AG04450 (cell line): ENCODE measurements around the gene FBXO41. TPM values are rescaled to one million over a fixed set of nuclear protein-coding genes. Genes with fewer than 3 reads are reported as not detected.
A peak's percentile ranks its signal among the peaks of the same experiment; 100 is the strongest.

ENCODE experiments used
- CTCF ChIA-PET: fragments of 300-600, 350-600 bp; formaldehyde crosslinking; extraction: SDS; loops from one replicate; lab custom pipeline; 2022; ENCODE audit warnings: antibody characterized with exemption, inconsistent platforms; lab: Charles Lee
- POLR2A ChIA-PET: fragments of 350-600 bp; formaldehyde crosslinking; extraction: SDS; loops from one replicate; lab custom pipeline; 2021; ENCODE audit warnings: antibody characterized with exemption, inconsistent platforms; lab: Yijun Ruan, JAX
- DNase-seq: peaks from one replicate; pipeline ENCODE4 v3.0.0-alpha.2; 2011; ENCODE audit warnings: low read depth, low spot score
- H3K27ac ChIP-seq: one replicate; pipeline ENCODE4 v1.5.1; 2012; ENCODE audit warnings: low read depth, low read length, control low read depth
- H3K27me3 ChIP-seq: one replicate; pipeline ENCODE4 v1.6.0; 2012; ENCODE audit warnings: low read length; ENCODE audit not compliant: control insufficient read depth, insufficient read depth
- H3K4me3 ChIP-seq: 2 replicates; pipeline ENCODE4 v1.5.1; 2011; ENCODE audit warnings: mild to moderate bottlenecking, low read depth, low read length, control low read depth
- H3K9me3 ChIP-seq: 2 replicates; pipeline ENCODE4 v1.5.1; 2012; ENCODE audit warnings: low read length; ENCODE audit not compliant: control insufficient read depth, insufficient read depth
- CTCF ChIP-seq: IDR thresholded peaks from 2 replicates; pipeline ENCODE4 v1.5.1; 2011; ENCODE audit warnings: low read depth, low read length, control low read depth, inconsistent platforms
- polyA minus RNA-seq: library from RNA; depleted of rRNA, polyadenylated mRNA; stranded (reverse); fragments of >200 nt; gene quantifications from 2 replicates; pipeline ENCODE4 v1.2.3, GENCODE V29; 2011; rRNA and poly(A)+ RNA removed
- polyA plus RNA-seq: library from polyadenylated mRNA; depleted of rRNA; stranded (reverse); fragments of >200 nt; gene quantifications from 2 replicates; pipeline ENCODE4 v1.2.3, GENCODE V29; 2011; rRNA removed

FBXO41 gene
- polyA plus RNA-seq (2.5 and 2.7 TPM in 2 replicates), polyA minus RNA-seq (4.0 and 4.4 TPM in 2 replicates)

- no peak for TF ChIP-seq CTCF
- H3K4me3 ChIP-seq: peak within 1 kb of the TSS; percentile 70
- ChIA-PET CTCF (no interaction called here), POLR2A (no interaction called here)
- H3K27ac ChIP-seq: no peak within 1 kb of the TSS
- no peaks in the 10 kb centered on the region; the same call in 1 of the 2 replicates for H3K9me3 ChIP-seq
- DNase-seq: no peak
- peaks cover 19% of the 10 kb centered on the region for H3K27me3 ChIP-seq
Observed at GRCh38 chr2:73284296-73285158, at the start of gene FBXO41. Gene FBXO41 (minus strand): TSS chr2:73284478. CDS start chr2:73269630, 14,848 bp downstream.

- no peak overlapping the region for H3K4me3 ChIP-seq
- H3K27ac ChIP-seq: no peak overlapping the region
- no peaks in the 10 kb centered on the region for H3K9me3 ChIP-seq
- CTCF ChIA-PET: interaction anchor here (1.2 kb wide), 1 partner anchor 122 kb away, joined by 4 read pairs; no protein-coding TSS in a partner anchor
- no peak for TF ChIP-seq CTCF
- peaks cover 6% of the 10 kb centered on the region for H3K27me3 ChIP-seq
- no peak for DNase-seq
- POLR2A ChIA-PET: no interaction called here
Observed at GRCh38 chr2:73334045-73334444, 49.8 kb upstream of the FBXO41 start.

- no peak for TF ChIP-seq CTCF
- ChIA-PET POLR2A (no interaction called here), CTCF (interaction anchor here (1.2 kb wide), 1 partner anchor 122 kb away, joined by 4 read pairs; no protein-coding TSS in a partner anchor)
- Histone ChIP-seq H3K27ac (no peak overlapping the region), H3K9me3 (no peaks in the 10 kb centered on the region), H3K27me3 (peaks cover 3% of the 10 kb centered on the region), H3K4me3 (no peak overlapping the region)
- no peak for DNase-seq
Observed at GRCh38 chr2:73333564-73333963, 49.3 kb upstream of the FBXO41 start.

GRCh38 chr2:73324126-73324725 is 39.9 kb upstream of the FBXO41 start:
- ChIA-PET CTCF (no interaction called here), POLR2A (no interaction called here)
- Histone ChIP-seq H3K27me3 (peaks cover 17% of the 10 kb centered on the region), H3K9me3 (no peaks in the 10 kb centered on the region), H3K4me3 (no peak overlapping the region), H3K27ac (no peak overlapping the region)
- no peak for TF ChIP-seq CTCF
- no peak for DNase-seq

GRCh38 chr2:73323551-73323950 is 39.3 kb upstream of the FBXO41 start:
- no peak for TF ChIP-seq CTCF
- no peak overlapping the region for H3K4me3 ChIP-seq
- no peak overlapping the region for H3K27ac ChIP-seq
- POLR2A ChIA-PET: no interaction called here
- DNase-seq: no peak
- CTCF ChIA-PET: no interaction called here
- H3K9me3 ChIP-seq: no peaks in the 10 kb centered on the region
- peaks cover 17% of the 10 kb centered on the region for H3K27me3 ChIP-seq
